Activated CD4-positive, alpha-beta T cell treated with anti-CD3 and anti-CD28 coated beads, Interleukin-2, amount 10 ng/mL, durations not matched to agents 7 days and 5 days (primary cell): ENCODE results near the gene ACO2. TPM values are rescaled to one million over a fixed set of nuclear protein-coding genes. Genes with fewer than 3 reads are reported as not detected.
"Not testable (repeated sequence)": the region's sequence is repeated elsewhere in the genome, so short reads cannot be mapped to it uniquely, and the experiment has no call there.

Source experiments
- CTCF ChIA-PET: fragments of 350-600 bp; sonication (Branson Sonifier 250); formaldehyde crosslinking; loops from one replicate; lab custom pipeline; 2021; ENCODE audit warnings: antibody characterized with exemption; lab: Charles Lee
- POLR2A ChIA-PET: fragments of 350-600 bp; sonication (Branson Sonifier 250); formaldehyde crosslinking; loops from one replicate; lab custom pipeline; 2021; ENCODE audit warnings: antibody characterized with exemption; lab: Charles Lee
- DNase-seq: peaks from one replicate; pipeline ENCODE4 v3.0.0-alpha.2; 2020
- H3K27ac Mint-ChIP-seq: one replicate; pipeline ENCODE4 v1.8.0; 2021; ENCODE audit warnings: mild to moderate bottlenecking, moderate library complexity, mixed read lengths
- H3K27me3 Mint-ChIP-seq: one replicate; pipeline ENCODE4 v1.8.0; 2021; ENCODE audit warnings: mixed read lengths
- H3K36me3 Mint-ChIP-seq: one replicate; pipeline ENCODE4 v1.8.0; 2021; ENCODE audit warnings: low read depth, mixed read lengths
- H3K4me1 Mint-ChIP-seq: one replicate; pipeline ENCODE4 v1.8.0; 2021; ENCODE audit warnings: mixed read lengths
- H3K4me3 Mint-ChIP-seq: one replicate; pipeline ENCODE4 v1.8.0; 2021; ENCODE audit warnings: mild to moderate bottlenecking, moderate library complexity, mixed read lengths
- H3K9me3 Mint-ChIP-seq: one replicate; pipeline ENCODE4 v1.8.0; 2021; ENCODE audit warnings: mixed read lengths
- total RNA-seq, 2 experiments: library from RNA; stranded (reverse); gene quantifications; one replicate each; pipeline ENCODE4 v1.2.3, GENCODE V29; 2021

Gene ACO2
- total RNA-seq, 2 experiments from 2014 or later = 73.4 to 77.9 TPM

DNA sequence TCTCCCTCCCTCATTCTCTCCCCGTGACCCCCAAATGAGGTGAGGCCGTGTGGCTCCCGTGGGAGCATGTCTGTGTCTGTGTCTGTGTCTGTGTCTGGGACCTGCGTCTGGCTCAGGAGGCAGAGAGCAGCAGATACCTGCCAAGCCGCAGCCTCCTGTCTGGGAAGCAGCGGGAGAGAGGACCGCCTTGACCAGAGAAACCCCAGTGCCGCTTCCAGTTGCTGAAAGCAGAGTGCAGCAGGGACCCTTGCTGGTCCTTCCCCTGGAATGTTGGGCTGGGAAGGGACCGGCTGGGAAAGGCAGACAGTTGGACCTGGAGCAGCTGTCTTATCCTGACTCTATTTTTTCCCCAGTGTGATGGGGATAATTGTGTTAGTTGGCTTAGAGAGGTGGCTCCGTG lies 92.4 kb downstream of the ACO2 start:
- DNase-seq = no peak
- no peak overlapping the region for H3K4me3 Mint-ChIP-seq
- H3K36me3 Mint-ChIP-seq = no peaks in the 10 kb centered on the region
- H3K4me1 Mint-ChIP-seq = peaks cover 11% of the 10 kb centered on the region
- no peaks in the 10 kb centered on the region for H3K9me3 Mint-ChIP-seq
- ChIA-PET CTCF (interaction anchor here (1.7 kb wide), 1 partner anchor 9 kb away, joined by 7 read pairs; no protein-coding TSS in a partner anchor), POLR2A (no interaction called here)
- no peak overlapping the region for H3K27ac Mint-ChIP-seq
- H3K27me3 Mint-ChIP-seq = peaks cover 28% of the 10 kb centered on the region

GRCh38 chr22:41561788-41562187 lies 92.9 kb downstream of the ACO2 start:
- no peaks in the 10 kb centered on the region for H3K36me3 Mint-ChIP-seq
- no peaks in the 10 kb centered on the region for H3K9me3 Mint-ChIP-seq
- peaks cover 26% of the 10 kb centered on the region for H3K27me3 Mint-ChIP-seq
- ChIA-PET CTCF (interaction anchor here (0.8 to 1.7 kb wide), 2 partner anchors 9 to 20 kb away, joined by 4 to 7 read pairs; no protein-coding TSS in a partner anchor), POLR2A (no interaction called here)
- no peak overlapping the region for H3K27ac Mint-ChIP-seq
- no peak overlapping the region for H3K4me3 Mint-ChIP-seq
- no peak for DNase-seq
- H3K4me1 Mint-ChIP-seq = peaks cover 11% of the 10 kb centered on the region

DNA sequence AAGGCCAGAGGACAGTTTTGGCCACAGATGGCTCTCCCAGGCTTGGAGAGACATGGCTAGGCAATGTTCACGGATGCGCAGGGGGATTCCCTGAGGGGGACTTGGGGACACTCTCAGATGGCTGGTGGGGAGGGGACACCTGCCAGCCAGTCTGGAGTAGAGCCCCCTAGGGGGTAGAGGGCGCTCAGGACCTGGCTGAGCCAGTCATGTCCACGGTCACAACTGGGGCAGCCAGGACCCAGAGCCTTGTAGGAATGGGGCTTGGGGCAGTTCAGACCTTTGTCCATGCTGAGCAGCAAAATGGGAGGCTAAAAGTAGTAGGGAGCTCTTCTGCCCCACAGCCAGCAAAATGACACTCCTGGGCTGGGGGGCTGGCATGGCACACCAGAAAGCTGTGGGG lies 93.5 kb downstream of the ACO2 start:
- ChIA-PET CTCF (interaction anchor here (0.8 to 1.6 kb wide), 3 partner anchors 14 to 27 kb away, joined by 3 to 4 read pairs (median 4); partner anchors contain the start of gene PMM1), POLR2A (no interaction called here)
- no peak overlapping the region for H3K4me3 Mint-ChIP-seq
- H3K36me3 Mint-ChIP-seq = no peaks in the 10 kb centered on the region
- no peak for DNase-seq
- H3K27ac Mint-ChIP-seq = peak overlapping the region; percentile 54
- H3K27me3 Mint-ChIP-seq = peaks cover 26% of the 10 kb centered on the region
- no peaks in the 10 kb centered on the region for H3K9me3 Mint-ChIP-seq
- peaks cover 9% of the 10 kb centered on the region for H3K4me1 Mint-ChIP-seq

DNA sequence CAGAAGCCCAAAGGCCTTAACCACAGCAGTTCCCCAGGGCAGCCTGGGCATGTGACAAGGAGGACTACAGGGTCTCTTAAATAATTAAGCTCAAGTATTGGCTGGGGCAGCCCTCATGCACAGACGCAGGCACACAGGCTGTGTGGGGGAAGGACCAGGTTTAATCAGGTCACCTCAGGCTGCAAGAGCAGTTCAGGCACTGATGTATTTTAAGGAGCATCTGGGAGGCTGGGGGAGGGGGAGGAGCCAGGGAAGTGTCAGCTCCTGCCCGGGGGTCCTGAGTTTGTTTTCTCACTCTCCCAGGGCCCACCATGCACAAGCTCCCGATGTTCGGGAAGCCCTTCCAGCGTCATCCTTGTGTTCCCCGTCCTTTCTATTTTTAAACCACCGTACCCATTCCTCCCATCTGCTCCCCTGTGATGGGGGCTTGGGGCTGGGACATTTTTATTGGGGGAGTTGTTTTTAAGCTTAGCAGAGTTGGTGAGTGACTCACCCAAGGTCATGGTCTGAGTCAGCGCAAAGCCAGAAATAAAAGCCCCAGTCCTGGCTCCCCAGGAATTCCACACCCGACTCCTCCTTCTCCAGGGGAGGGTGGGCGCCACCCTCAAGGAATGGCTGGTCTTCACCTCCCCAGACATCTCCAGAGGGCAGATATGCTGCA lies 94.3 kb downstream of the ACO2 start:
- Mint-ChIP-seq H3K27me3 (peaks cover 26% of the 10 kb centered on the region), H3K4me3 (no peak overlapping the region), H3K9me3 (no peaks in the 10 kb centered on the region), H3K36me3 (no peaks in the 10 kb centered on the region), H3K4me1 (peaks cover 6% of the 10 kb centered on the region), H3K27ac (no peak overlapping the region)
- POLR2A ChIA-PET = no interaction called here
- DNase-seq = no peak
- CTCF ChIA-PET = interaction anchor here (0.6 to 1.6 kb wide), 3 partner anchors 14 to 531 kb away, joined by 3 to 4 read pairs (median 4); partner anchors contain the start of gene PMM1

- peaks cover 6% of the 10 kb centered on the region for H3K4me1 Mint-ChIP-seq
- H3K27ac Mint-ChIP-seq = no peak overlapping the region
- DNase-seq = no peak
- H3K4me3 Mint-ChIP-seq = no peak overlapping the region
- H3K36me3 Mint-ChIP-seq = no peaks in the 10 kb centered on the region
- peaks cover 25% of the 10 kb centered on the region for H3K27me3 Mint-ChIP-seq
- ChIA-PET POLR2A (no interaction called here), CTCF (interaction anchor here (1.0 to 1.2 kb wide), 2 partner anchors 16 kb away, joined by 3 read pairs; no protein-coding TSS in a partner anchor)
- H3K9me3 Mint-ChIP-seq = no peaks in the 10 kb centered on the region
Measured at GRCh38 chr22:41564563-41564962, 95.6 kb downstream of the ACO2 start.

GRCh38 chr22:41565403-41566054 lies 96.6 kb downstream of the ACO2 start:
- ChIA-PET CTCF (interaction anchor here (1.0 to 1.2 kb wide), 2 partner anchors 15 to 361 kb away, joined by 3 read pairs; partner anchors contain the start of gene TNFRSF13C), POLR2A (no interaction called here)
- H3K9me3 Mint-ChIP-seq = no peaks in the 10 kb centered on the region
- no peak overlapping the region for H3K4me3 Mint-ChIP-seq
- no peak overlapping the region for H3K27ac Mint-ChIP-seq
- DNase-seq = peak; percentile 27
- peaks cover 6% of the 10 kb centered on the region for H3K4me1 Mint-ChIP-seq
- peaks cover 17% of the 10 kb centered on the region for H3K27me3 Mint-ChIP-seq
- H3K36me3 Mint-ChIP-seq = no peaks in the 10 kb centered on the region

GRCh38 chr22:41567512-41567768 lies 98.5 kb downstream of the ACO2 start:
- H3K4me1 Mint-ChIP-seq = peaks cover 6% of the 10 kb centered on the region
- H3K9me3 Mint-ChIP-seq = no peaks in the 10 kb centered on the region
- peaks cover 6% of the 10 kb centered on the region for H3K27me3 Mint-ChIP-seq
- CTCF ChIA-PET = interaction anchor here (1.0 to 1.2 kb wide), 2 partner anchors 61 to 164 kb away, joined by 3 to 4 read pairs; no protein-coding TSS in a partner anchor
- POLR2A ChIA-PET = interaction anchor here (0.6 kb wide), 2 partner anchors 11 to 15 kb away, joined by 3 to 4 read pairs; no protein-coding TSS in a partner anchor
- H3K36me3 Mint-ChIP-seq = no peaks in the 10 kb centered on the region
- DNase-seq = no peak
- no peak overlapping the region for H3K4me3 Mint-ChIP-seq
- no peak overlapping the region for H3K27ac Mint-ChIP-seq

DNA sequence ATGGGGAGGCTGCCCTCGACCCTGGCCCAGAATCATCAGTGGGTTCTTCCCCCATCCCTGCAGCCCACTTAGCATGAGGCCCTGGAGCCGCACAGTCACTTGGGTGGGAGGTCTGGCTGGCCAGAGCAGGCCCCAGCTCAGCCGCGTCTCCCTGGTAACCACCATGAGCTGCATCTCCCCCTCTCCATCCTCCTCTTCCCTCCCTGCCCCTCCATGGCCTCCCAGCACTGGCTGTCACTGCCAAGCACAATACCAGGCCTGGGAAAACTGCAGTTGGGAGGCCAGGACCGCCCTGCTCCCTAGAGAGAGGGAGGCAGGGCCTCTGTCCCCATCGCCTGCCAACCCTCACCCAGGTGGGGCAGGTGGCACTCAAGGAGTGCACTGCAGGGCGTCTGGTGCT lies 99.9 kb downstream of the ACO2 start:
- no peaks in the 10 kb centered on the region for H3K36me3 Mint-ChIP-seq
- no peak for DNase-seq
- H3K27me3 Mint-ChIP-seq = no peaks in the 10 kb centered on the region
- H3K27ac Mint-ChIP-seq = no peak overlapping the region
- ChIA-PET CTCF (no interaction called here), POLR2A (no interaction called here)
- peaks cover 6% of the 10 kb centered on the region for H3K4me1 Mint-ChIP-seq
- no peaks in the 10 kb centered on the region for H3K9me3 Mint-ChIP-seq
- H3K4me3 Mint-ChIP-seq = no peak overlapping the region

DNA sequence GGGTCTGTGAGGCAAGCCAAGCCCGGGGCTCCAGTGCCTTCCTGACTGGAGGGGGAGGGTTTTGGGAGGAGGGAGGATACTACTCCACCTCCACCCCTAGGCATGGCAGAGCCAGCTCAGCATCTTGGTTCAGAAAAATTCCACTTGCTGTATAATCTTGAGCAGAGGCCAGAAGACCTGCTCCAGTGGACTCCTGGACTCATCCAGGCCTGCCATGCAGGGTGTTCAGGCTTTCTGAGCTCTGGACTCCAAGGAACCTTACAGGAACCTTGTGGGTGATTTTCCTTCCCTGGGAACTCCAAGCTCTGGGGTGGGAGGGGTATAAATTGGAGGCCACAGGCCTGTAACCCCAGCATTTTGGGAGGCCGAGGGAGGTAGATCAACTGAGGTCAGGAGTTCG lies 101.3 kb downstream of the ACO2 start:
- ChIA-PET CTCF (interaction anchor here (1.8 to 2.5 kb wide), 2 partner anchors 9 kb away, joined by 5 to 7 read pairs; partner anchors contain the start of gene CSDC2), POLR2A (interaction anchor here (0.6 kb wide), 1 partner anchor 11 kb away, joined by 3 read pairs; no protein-coding TSS in a partner anchor)
- Mint-ChIP-seq H3K4me1 (peaks cover 4% of the 10 kb centered on the region), H3K36me3 (no peaks in the 10 kb centered on the region), H3K4me3 (no peak overlapping the region), H3K27me3 (no peaks in the 10 kb centered on the region), H3K9me3 (no peaks in the 10 kb centered on the region), H3K27ac (no peak overlapping the region)
- no peak for DNase-seq

DNA sequence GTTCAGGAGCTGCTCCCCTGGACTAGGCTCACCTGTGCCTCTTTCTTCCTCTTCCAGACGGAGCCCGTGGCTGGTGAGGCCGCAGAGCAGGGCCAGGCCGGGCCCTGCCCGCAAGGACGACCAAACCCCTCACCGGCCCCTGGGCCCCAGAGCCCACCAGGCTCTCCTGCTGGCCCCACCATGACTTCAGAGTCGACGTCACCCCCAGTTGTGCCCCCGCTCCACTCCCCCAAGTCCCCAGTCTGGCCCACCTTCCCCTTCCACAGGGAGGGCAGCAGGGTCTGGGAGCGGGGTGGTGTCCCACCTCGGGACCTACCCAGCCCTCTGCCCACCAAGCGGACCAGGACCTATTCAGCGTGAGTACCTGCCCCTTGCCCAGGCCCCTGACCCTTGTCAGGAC lies 102.9 kb downstream of the ACO2 start:
- H3K36me3 Mint-ChIP-seq = peaks cover 2% of the 10 kb centered on the region
- POLR2A ChIA-PET = no interaction called here
- CTCF ChIA-PET = interaction anchor here (1.1 to 2.5 kb wide), 2 partner anchors 11 to 168 kb away, joined by 4 to 7 read pairs; partner anchors contain the start of gene CSDC2

DNA sequence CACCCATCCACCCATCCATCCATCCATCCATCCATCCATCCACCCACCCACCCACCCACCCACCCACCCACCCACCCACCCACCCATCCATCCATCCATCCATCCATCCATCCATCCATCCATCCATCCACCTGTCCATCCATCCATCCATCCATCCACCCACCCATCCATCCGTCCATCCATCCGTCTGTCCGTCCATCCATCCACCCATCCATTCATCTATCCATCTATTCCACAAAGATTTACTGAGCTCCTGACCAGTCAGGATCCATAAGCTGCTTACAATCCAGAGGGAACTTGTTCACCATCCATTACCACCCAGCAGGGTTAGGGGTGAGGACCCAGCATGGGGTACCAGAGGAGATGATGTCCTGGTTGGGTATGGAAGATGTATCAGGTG lies 103.4 kb downstream of the ACO2 start:
- H3K27ac Mint-ChIP-seq, H3K36me3 Mint-ChIP-seq, POLR2A ChIA-PET, DNase-seq, H3K4me3 Mint-ChIP-seq, H3K27me3 Mint-ChIP-seq, H3K9me3 Mint-ChIP-seq, H3K4me1 Mint-ChIP-seq: not testable (repeated sequence)
- CTCF ChIA-PET = interaction anchor here (0.6 kb wide), 2 partner anchors 9 to 18 kb away, joined by 3 to 4 read pairs; no protein-coding TSS in a partner anchor

More for the DNA sequence above, 102.9 kb downstream of the ACO2 start:
- no peaks in the 10 kb centered on the region for H3K9me3 Mint-ChIP-seq
- peaks cover 2% of the 10 kb centered on the region for H3K4me1 Mint-ChIP-seq
- no peaks in the 10 kb centered on the region for H3K27me3 Mint-ChIP-seq
- no peak for DNase-seq
- no peak overlapping the region for H3K27ac Mint-ChIP-seq
- H3K4me3 Mint-ChIP-seq = no peak overlapping the region

DNA sequence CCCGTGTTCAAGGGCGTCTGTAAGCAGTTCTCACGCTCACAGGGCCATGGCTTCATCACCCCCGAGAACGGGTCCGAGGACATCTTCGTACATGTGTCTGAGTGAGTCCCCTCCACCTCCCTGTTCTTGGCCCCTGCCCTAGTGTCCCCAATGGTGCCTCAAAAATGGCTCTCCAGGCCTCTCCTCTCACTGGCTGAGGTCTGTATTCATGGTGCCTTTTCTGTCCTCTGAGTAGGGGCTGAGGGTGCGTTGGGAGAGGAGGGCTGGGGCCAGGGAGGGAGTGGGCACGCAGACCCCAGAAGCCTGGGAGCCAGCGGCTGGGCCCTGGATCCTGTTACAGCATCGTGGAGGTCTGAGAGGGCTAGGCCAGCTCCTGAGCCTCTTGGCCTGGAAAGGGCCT lies 104.8 kb downstream of the ACO2 start:
- POLR2A ChIA-PET = no interaction called here
- CTCF ChIA-PET = no interaction called here
- Mint-ChIP-seq H3K4me3 (no peak overlapping the region), H3K9me3 (no peaks in the 10 kb centered on the region), H3K27ac (no peak overlapping the region), H3K27me3 (no peaks in the 10 kb centered on the region), H3K4me1 (peaks cover 2% of the 10 kb centered on the region), H3K36me3 (peaks cover 9% of the 10 kb centered on the region)
- no peak for DNase-seq

DNA sequence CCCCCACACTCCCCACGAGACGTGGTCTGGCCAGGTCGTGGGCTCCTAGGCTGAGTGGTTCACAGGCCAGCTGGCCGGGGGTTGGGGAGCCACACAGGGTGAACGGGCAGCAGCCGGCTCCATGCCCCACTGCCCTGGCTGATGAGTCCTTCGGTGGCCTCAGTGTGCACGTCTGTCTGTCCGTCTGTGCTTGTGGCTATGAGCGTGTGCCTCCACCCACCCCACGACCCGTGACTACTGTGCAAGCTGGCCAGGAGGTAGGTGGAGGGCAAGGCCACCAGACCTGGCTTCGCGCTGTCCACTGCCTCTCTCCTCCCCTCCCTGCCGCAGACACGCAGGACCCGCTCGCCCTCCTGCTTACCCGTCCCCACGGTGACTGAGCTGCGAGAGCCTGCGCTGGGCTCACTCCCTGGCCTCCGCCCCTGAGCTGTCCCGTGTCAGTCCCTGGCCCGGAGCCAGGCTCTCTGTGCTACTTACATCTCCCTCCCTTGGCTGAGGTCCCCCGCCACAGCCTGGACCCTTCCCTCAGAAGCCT lies 106.0 kb downstream of the ACO2 start:
- peaks cover 2% of the 10 kb centered on the region for H3K4me1 Mint-ChIP-seq
- CTCF ChIA-PET = no interaction called here
- no peak overlapping the region for H3K4me3 Mint-ChIP-seq
- no peak for DNase-seq
- POLR2A ChIA-PET = no interaction called here
- no peaks in the 10 kb centered on the region for H3K9me3 Mint-ChIP-seq
- H3K36me3 Mint-ChIP-seq = peaks cover 11% of the 10 kb centered on the region
- H3K27me3 Mint-ChIP-seq = no peaks in the 10 kb centered on the region
- H3K27ac Mint-ChIP-seq = no peak overlapping the region
